ES-I3 (cell line): Measurements from ENCODE around the gene NUCB1.
"Not testable (repeated sequence)": the region's sequence is repeated elsewhere in the genome, so short reads cannot be mapped to it uniquely, and the experiment has no call there.

Experiments used
- H3K36me3 ChIP-seq: 2 replicates; pipeline ENCODE4 v1.6.1; 2013; ENCODE audit warnings: mild to moderate bottlenecking, low read length, control low read depth, moderate library complexity; ENCODE audit not compliant: insufficient read depth
- H3K4me1 ChIP-seq: 2 replicates; pipeline ENCODE4 v1.6.1; 2013; ENCODE audit warnings: mild to moderate bottlenecking, control low read depth, low read length; ENCODE audit not compliant: insufficient read depth
- H3K9ac ChIP-seq: 2 replicates; pipeline ENCODE4 v1.6.1; 2013; ENCODE audit warnings: low read depth, mild to moderate bottlenecking, low read length, moderate library complexity
- H3K9me3 ChIP-seq: 2 replicates; pipeline ENCODE4 v1.6.1; 2013; ENCODE audit warnings: mild to moderate bottlenecking, low read length, moderate library complexity; ENCODE audit not compliant: control insufficient read depth, insufficient read depth

Gene NUCB1

GRCh38 chr19:48870048-48870447 lies 30.1 kb upstream of the NUCB1 start:
- Histone ChIP-seq H3K9ac (no peak overlapping the region), H3K36me3 (peaks cover 12% of the 10 kb centered on the region), H3K9me3 (no peaks in the 10 kb centered on the region), H3K4me1 (peaks cover 4% of the 10 kb centered on the region; the same call in 1 of the 2 replicates)

- H3K36me3 ChIP-seq, result peaks cover 18% of the 10 kb centered on the region
- not testable (repeated sequence) for H3K9ac ChIP-seq, H3K9me3 ChIP-seq, H3K4me1 ChIP-seq
Measured at GRCh38 chr19:48871471-48872181, 28.5 kb upstream of the NUCB1 start.

GRCh38 chr19:48872182-48872883 lies 27.8 kb upstream of the NUCB1 start, which contains the start of gene PPP1R15A:
PPP1R15A (plus strand) TSS chr19:48872421; CDS start chr19:48873234, 813 bp downstream.
- peaks cover 18% of the 10 kb centered on the region for H3K36me3 ChIP-seq
- H3K4me1 ChIP-seq, result peaks cover 4% of the 10 kb centered on the region; the same call in 1 of the 2 replicates
- H3K9ac ChIP-seq, result peak within 1 kb of the TSS; percentile 93
- H3K9me3 ChIP-seq, result no peaks in the 10 kb centered on the region

- Histone ChIP-seq H3K9ac (peak overlapping the region; percentile 93), H3K9me3 (no peaks in the 10 kb centered on the region), H3K36me3 (peaks cover 18% of the 10 kb centered on the region), H3K4me1 (peaks cover 4% of the 10 kb centered on the region; the same call in 1 of the 2 replicates)
Measured at GRCh38 chr19:48872884-48873475, 27.1 kb upstream of the NUCB1 start.

- peaks cover 18% of the 10 kb centered on the region for H3K36me3 ChIP-seq
- peak overlapping the region; percentile 93 for H3K9ac ChIP-seq
- peaks cover 2% of the 10 kb centered on the region; the same call in 1 of the 2 replicates for H3K4me1 ChIP-seq
- no peaks in the 10 kb centered on the region for H3K9me3 ChIP-seq
Measured at GRCh38 chr19:48873476-48874302, 26.4 kb upstream of the NUCB1 start.

GRCh38 chr19:48874303-48875135 lies 25.6 kb upstream of the NUCB1 start:
- Histone ChIP-seq H3K9me3 (no peaks in the 10 kb centered on the region), H3K9ac (peak overlapping the region; percentile 18; the same call in 1 of the 2 replicates), H3K36me3 (peaks cover 18% of the 10 kb centered on the region), H3K4me1 (no peaks in the 10 kb centered on the region; the same call in 1 of the 2 replicates)

GRCh38 chr19:48876043-48876981 lies 23.8 kb upstream of the NUCB1 start:
- H3K9me3 ChIP-seq, H3K9ac ChIP-seq, H3K4me1 ChIP-seq: not testable (repeated sequence)
- H3K36me3 ChIP-seq, result peaks cover 18% of the 10 kb centered on the region

GRCh38 chr19:48877855-48878195 lies 22.3 kb upstream of the NUCB1 start:
- Histone ChIP-seq H3K9ac (no peak overlapping the region), H3K4me1 (peaks cover 6% of the 10 kb centered on the region; the same call in 1 of the 2 replicates), H3K36me3 (peaks cover 18% of the 10 kb centered on the region), H3K9me3 (no peaks in the 10 kb centered on the region)

- no peak overlapping the region for H3K9ac ChIP-seq
- H3K9me3 ChIP-seq, result no peaks in the 10 kb centered on the region
- peaks cover 17% of the 10 kb centered on the region for H3K36me3 ChIP-seq
- H3K4me1 ChIP-seq, result peaks cover 6% of the 10 kb centered on the region; the same call in 1 of the 2 replicates
Measured at GRCh38 chr19:48878196-48879024, 21.7 kb upstream of the NUCB1 start.

- H3K36me3 ChIP-seq, result peaks cover 10% of the 10 kb centered on the region; the same call in 1 of the 2 replicates
- no peak overlapping the region for H3K9ac ChIP-seq
- no peaks in the 10 kb centered on the region for H3K9me3 ChIP-seq
- peaks cover 6% of the 10 kb centered on the region; the same call in 1 of the 2 replicates for H3K4me1 ChIP-seq
Measured at GRCh38 chr19:48879025-48879637, 21.0 kb upstream of the NUCB1 start.

GRCh38 chr19:48879696-48880095 lies 20.4 kb upstream of the NUCB1 start:
- not testable (repeated sequence) for H3K9me3 ChIP-seq, H3K9ac ChIP-seq, H3K36me3 ChIP-seq, H3K4me1 ChIP-seq
